ENCODE measurements around the gene PHACTR1. TPM values are rescaled to one million over a fixed set of nuclear protein-coding genes. Genes with fewer than 3 reads are reported as not detected.

The PHACTR1 gene
- total and polyA plus RNA-seq, 9 of the 15 experiments (the other 6 are each of a cell fraction or from before 2014, with no cell fraction given) = 11.5 to 32.6 (median 22.0) TPM

DNA sequence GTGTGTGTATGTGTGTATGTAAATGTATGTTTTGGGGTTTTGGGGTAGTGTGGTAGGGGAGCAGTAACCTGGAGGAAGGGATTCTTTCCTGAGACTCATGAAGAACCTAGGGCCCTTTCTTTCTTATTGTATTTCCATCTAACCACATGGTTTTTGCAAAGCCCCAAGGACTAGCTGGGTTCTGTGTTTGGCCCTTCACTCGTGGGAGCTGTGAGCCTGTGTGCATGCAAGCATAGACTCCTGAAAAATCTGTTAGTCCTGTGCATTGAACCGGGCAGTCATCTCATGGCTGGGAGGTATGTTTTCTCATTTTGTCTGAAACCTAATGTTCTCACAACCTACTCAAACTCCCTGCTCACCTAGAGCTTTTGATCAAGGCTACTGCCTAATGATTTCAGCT, 219.1 kb downstream of the PHACTR1 start:
- Histone ChIP-seq H3K9me3 (replicated peaks; ENCODE audit: control insufficient read depth, insufficient read depth, low read depth, low read length) (no peaks in the 10 kb centered on the region), H3K4me1 (replicated peaks in 1 of 2; ENCODE audit: control insufficient read depth in 2 of 2, insufficient read depth in 2 of 2, low read length in 2 of 2) (no peaks in the 10 kb centered on the region), H3K79me2 (ENCODE audit: control insufficient read depth, insufficient read depth, low read length) (no peaks in the 10 kb centered on the region), H3K36me3 (ENCODE audit: control insufficient read depth, insufficient read depth, low read length) (no peaks in the 10 kb centered on the region), H3K27me3 (ENCODE audit: control insufficient read depth in 2 of 2, insufficient read depth in 2 of 2, low read length in 2 of 2) (peaks cover 0 to under 1% of the 10 kb centered on the region in 2 experiments; a peak in 2 of 5 replicates), H3K4me2 (ENCODE audit: insufficient read depth, low read length) (no peak overlapping the region), H3K9me1 (ENCODE audit: control insufficient read depth, insufficient read depth, low read length) (no peaks in the 10 kb centered on the region), H3K9ac (ENCODE audit: insufficient read depth in 1 of 2, low read depth in 2 of 2, low read length in 2 of 2) (no peak overlapping the region), H3K27ac (ENCODE audit: extremely low read depth, low read depth, low read length) (no peak overlapping the region), H3K4me3 (no peak overlapping the region), H2AFZ (ENCODE audit: low read depth, low read length) (no peak overlapping the region), H4K20me1 (replicated peaks; ENCODE audit: control insufficient read depth, insufficient read depth, low read length) (no peaks in the 10 kb centered on the region)
- TF ChIP-seq OTX1 (CRISPR knock-in tag; IDR thresholded peaks at IDR 0.05) (no peak), GABPA (tag; conservative IDR thresholded peaks at IDR 0.05; ENCODE audit: low read depth) (no peak), TCFL5 (CRISPR knock-in tag; conservative IDR thresholded peaks at IDR 0.05) (no peak), PTTG1 (tag; IDR thresholded peaks at IDR 0.05; ENCODE audit: low read depth) (no peak), ZKSCAN1 (IDR thresholded peaks at IDR 0.05; ENCODE audit: low read depth, low read length) (no peak), RBM39 (optimal IDR thresholded peaks at IDR 0.05; ENCODE audit: low read depth, low read length) (no peak), MYC (IDR thresholded peaks at IDR 0.05; ENCODE audit: low read depth, low read length) (no peak), MYC (CRISPR knock-in tag; IDR thresholded peaks at IDR 0.05; ENCODE audit: borderline replicate concordance, low read depth) (no peak), CHCHD3 (CRISPR knock-in tag; IDR thresholded peaks at IDR 0.05) (no peak), DIDO1 (tag; IDR thresholded peaks at IDR 0.05; ENCODE audit: low read depth) (no peak)
- TF ChIP-seq, protein P1, sequence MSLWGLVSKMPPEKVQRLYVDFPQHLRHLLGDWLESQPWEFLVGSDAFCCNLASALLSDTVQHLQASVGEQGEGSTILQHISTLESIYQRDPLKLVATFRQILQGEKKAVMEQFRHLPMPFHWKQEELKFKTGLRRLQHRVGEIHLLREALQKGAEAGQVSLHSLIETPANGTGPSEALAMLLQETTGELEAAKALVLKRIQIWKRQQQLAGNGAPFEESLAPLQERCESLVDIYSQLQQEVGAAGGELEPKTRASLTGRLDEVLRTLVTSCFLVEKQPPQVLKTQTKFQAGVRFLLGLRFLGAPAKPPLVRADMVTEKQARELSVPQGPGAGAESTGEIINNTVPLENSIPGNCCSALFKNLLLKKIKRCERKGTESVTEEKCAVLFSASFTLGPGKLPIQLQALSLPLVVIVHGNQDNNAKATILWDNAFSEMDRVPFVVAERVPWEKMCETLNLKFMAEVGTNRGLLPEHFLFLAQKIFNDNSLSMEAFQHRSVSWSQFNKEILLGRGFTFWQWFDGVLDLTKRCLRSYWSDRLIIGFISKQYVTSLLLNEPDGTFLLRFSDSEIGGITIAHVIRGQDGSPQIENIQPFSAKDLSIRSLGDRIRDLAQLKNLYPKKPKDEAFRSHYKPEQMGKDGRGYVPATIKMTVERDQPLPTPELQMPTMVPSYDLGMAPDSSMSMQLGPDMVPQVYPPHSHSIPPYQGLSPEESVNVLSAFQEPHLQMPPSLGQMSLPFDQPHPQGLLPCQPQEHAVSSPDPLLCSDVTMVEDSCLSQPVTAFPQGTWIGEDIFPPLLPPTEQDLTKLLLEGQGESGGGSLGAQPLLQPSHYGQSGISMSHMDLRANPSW (CRISPR knock-in tag; IDR thresholded peaks at IDR 0.05) = no peak
- TF ChIP-seq, protein P2, sequence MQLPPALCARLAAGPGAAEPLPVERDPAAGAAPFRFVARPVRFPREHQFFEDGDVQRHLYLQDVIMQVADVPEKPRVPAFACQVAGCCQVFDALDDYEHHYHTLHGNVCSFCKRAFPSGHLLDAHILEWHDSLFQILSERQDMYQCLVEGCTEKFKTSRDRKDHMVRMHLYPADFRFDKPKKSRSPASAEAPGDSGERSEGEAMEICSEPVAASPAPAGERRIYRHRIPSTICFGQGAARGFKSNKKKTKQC (CRISPR knock-in tag; IDR thresholded peaks at IDR 0.05) = no peak
- ChIA-PET POLR2A (interaction anchor here (0.7 kb wide), 1 partner anchor 869 kb away, joined by 3 read pairs; no protein-coding TSS in a partner anchor), CTCF (ENCODE audit: low intra/inter-chr PET ratio) (no interaction called here)
- 4% methylated on average over 2 of the region's 2 CpGs for WGBS (ENCODE audit: insufficient coverage, low coverage, missing lambda C conversion rate)
- DNase-seq (ENCODE audit: extremely low read depth in 1 of 4, low spot score in 3 of 4) = no peak
- intact Hi-C loops (cut with micrococcal nuclease) = no loop called here
- BruUV-seq (replicated peaks) = no TSS peak
- in situ Hi-C loops (cut with MboI) = no loop called here
- no peak for ATAC-seq
- FAIRE-seq = no peak
